Activated gamma-delta T cell treated with Interleukin-2 at 50 U/mL for 16 hours (primary cell): ENCODE results near the gene SLC22A8.
"Not testable (repeated sequence)": the region's sequence is repeated elsewhere in the genome, so short reads cannot be mapped to it uniquely, and the experiment has no call there.

Source experiments
- DNase-seq: peaks from one replicate; pipeline ENCODE4 v3.0.0-alpha.2; 2020

SLC22A8 gene

GRCh38 chr11:62985041-62985750 is 30.4 kb downstream of the SLC22A8 start:
- no peak for DNase-seq

GRCh38 chr11:62984451-62984991 is 31.1 kb downstream of the SLC22A8 start, which contains the start of gene SLC22A6:
Gene SLC22A6 (minus strand): TSS chr11:62984967. CDS start chr11:62984690, 277 bp downstream.
- DNase-seq, result no peak

GRCh38 chr11:62983536-62984199 is 32.0 kb downstream of the SLC22A8 start:
- DNase-seq, result no peak

- DNase-seq, result no peak
Observed at GRCh38 chr11:62981743-62982142, 33.9 kb downstream of the SLC22A8 start.

- DNase-seq, result no peak
Observed at GRCh38 chr11:62980133-62980760, 35.4 kb downstream of the SLC22A8 start.

- DNase-seq, result no peak
Observed at GRCh38 chr11:62976109-62976508, 39.5 kb downstream of the SLC22A8 start.

GRCh38 chr11:62974848-62975522 is 40.7 kb downstream of the SLC22A8 start:
- no peak for DNase-seq

GRCh38 chr11:62965574-62965973 is 50.1 kb downstream of the SLC22A8 start:
- no peak for DNase-seq

- no peak for DNase-seq
Observed at GRCh38 chr11:62962391-62962790, 53.2 kb downstream of the SLC22A8 start.

- no peak for DNase-seq
Observed at GRCh38 chr11:62961017-62961570, 54.5 kb downstream of the SLC22A8 start.

GRCh38 chr11:62959422-62959980 is 56.1 kb downstream of the SLC22A8 start:
- no peak for DNase-seq

GRCh38 chr11:62958547-62959421 is 56.9 kb downstream of the SLC22A8 start:
- DNase-seq, result no peak

GRCh38 chr11:62957147-62957546 is 58.5 kb downstream of the SLC22A8 start:
- DNase-seq, result no peak

GRCh38 chr11:62954478-62954877 is 61.2 kb downstream of the SLC22A8 start:
- DNase-seq, result no peak

GRCh38 chr11:62953811-62954210 is 61.8 kb downstream of the SLC22A8 start:
- DNase-seq, result no peak

- DNase-seq, result no peak
Observed at GRCh38 chr11:62948765-62949320, 66.8 kb downstream of the SLC22A8 start.

- not testable (repeated sequence) for DNase-seq
Observed at GRCh38 chr11:62945538-62945937, 70.1 kb downstream of the SLC22A8 start.
